Umbilical cord (tissue), 2 donors: Measurements from ENCODE around the gene CYCS. TPM values are rescaled to one million over a fixed set of nuclear protein-coding genes. Genes with fewer than 3 reads are reported as not detected.
A peak's percentile ranks its signal among the peaks of the same experiment; 100 is the strongest.
"Not testable (repeated sequence)": the region's sequence is repeated elsewhere in the genome, so short reads cannot be mapped to it uniquely, and the experiment has no call there.

Experiments used
- DNase-seq: peaks from one replicate; pipeline ENCODE4 v3.0.0-alpha.2; 2015; ENCODE audit warnings: low spot score
- total RNA-seq: library from RNA; depleted of rRNA; stranded (reverse); fragments of >200 nt; gene quantifications from one replicate; pipeline ENCODE4 v1.2.3, GENCODE V29; 2014; ENCODE audit warnings: low replicate concordance; ENCODE audit not compliant: insufficient read depth

Gene CYCS
- total RNA-seq, 1 donor from 2014 or later: 23.1 TPM

DNA sequence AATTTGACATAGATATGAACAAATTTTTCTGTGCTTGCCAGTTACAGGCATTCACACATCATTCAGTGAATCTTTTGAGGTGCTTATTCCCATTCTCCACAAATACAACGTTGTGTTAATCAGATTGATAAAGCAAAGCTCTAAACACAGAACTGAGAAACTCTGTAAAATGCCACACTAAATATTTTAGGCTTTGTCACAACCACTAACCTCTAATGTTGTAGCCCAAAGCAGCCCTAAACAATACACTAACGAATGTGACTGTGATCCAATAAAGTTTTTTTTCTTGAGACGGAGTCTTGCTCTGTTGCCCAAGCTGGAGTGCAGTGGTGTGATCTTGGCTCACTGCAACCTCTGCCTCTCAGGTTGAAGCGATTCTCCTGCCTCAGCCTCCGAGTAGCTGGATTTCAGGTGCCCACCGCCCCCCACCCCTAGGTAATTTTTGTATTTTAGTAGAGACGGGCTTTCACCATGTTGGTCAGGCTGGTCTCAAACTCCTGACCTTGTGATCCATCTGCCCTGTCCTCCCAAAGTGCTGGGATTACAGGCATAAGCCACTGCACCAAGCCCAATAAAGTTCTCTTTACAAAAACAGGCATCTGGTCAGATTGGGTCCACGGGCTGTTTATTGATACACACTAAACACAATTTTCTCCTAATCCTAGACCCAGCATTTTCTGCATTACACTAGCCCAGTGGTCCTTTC, 6.9 kb downstream of the CYCS start:
- DNase-seq: no peak

DNA sequence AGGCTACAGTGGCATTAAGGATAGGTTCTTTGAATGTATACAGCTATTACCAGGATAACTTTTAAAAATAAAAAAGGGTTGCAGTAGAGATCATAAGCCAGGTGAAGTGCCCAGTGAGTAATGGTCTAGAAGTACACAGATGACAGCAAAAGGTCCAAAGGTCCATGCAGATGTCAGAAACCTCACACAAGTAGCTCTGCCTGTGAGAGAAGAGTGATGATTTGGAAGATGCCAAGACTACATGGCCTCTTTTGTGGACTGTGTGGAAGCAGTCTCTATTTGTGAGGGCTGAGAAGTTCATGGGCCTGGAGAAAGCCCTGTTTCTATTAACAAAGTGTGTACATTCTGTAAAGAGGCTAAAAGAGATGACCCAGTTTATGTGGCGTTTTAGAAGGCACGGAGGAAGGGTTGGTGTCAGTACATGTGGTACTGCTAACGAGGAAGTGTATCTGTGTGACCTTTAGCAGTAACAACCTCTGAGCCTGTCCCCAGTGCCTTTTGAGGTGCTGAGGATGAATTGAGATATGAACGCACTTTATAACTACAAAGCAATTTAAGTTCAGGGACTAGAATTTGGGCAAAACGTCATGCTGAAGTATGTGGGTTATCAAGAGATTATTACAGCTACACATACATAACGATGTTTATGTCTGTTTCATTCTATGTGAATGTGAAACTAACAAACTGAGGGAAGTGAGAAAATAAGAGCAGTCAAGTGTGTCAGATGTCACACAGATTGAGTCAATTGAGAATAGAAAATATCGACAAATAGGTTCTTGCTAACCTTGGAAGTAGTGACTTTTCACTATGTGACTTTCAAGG, 7.6 kb downstream of the CYCS start:
- DNase-seq: no peak

DNA sequence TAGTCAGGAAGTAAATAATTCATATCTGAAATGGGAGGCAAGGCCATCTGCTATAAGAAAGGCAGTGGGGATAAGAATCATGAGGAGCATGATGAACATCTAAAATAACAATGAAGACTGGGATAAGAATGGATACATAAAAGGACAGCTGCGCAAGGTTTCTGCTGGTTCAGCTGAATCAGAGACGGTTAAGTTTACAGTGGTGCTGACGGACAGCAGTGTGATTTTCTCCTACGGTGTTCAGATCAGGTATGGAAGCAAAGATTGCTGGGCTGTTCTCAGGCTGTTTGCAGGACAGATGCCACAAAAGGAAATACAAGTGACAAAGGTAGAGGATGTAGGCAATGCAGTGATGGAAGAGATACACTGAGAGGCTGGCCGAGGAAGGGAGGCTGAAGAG, 8.4 kb downstream of the CYCS start:
- DNase-seq: no peak

- not testable (repeated sequence) for DNase-seq
Observed at GRCh38 chr7:25110514-25110913, 14.5 kb downstream of the CYCS start.

DNA sequence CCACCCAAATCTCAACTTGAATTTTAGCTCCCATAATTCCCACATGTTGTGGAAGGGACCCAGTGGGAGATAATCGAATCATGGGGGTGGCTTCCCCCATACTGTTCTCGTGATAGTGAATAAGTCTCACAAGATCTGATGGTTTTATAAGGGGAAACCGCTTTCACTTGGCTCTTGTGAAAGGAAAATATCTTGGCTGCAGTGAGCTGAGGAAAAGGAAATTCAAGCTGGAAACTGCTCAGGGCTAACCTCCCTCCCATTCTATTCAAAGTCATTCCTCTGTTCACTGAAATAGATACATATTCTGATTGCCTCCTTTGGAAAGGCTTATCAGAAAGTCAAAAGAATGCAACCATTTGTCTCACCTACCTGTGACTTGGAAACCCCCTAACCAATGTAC, 15.8 kb downstream of the CYCS start:
- no peak for DNase-seq

- no peak for DNase-seq
Observed at GRCh38 chr7:25105911-25106310, 19.1 kb downstream of the CYCS start.

- no peak for DNase-seq
Observed at GRCh38 chr7:25103773-25104172, 21.3 kb downstream of the CYCS start.

GRCh38 chr7:25101817-25102216, 23.2 kb downstream of the CYCS start:
- no peak for DNase-seq

DNA sequence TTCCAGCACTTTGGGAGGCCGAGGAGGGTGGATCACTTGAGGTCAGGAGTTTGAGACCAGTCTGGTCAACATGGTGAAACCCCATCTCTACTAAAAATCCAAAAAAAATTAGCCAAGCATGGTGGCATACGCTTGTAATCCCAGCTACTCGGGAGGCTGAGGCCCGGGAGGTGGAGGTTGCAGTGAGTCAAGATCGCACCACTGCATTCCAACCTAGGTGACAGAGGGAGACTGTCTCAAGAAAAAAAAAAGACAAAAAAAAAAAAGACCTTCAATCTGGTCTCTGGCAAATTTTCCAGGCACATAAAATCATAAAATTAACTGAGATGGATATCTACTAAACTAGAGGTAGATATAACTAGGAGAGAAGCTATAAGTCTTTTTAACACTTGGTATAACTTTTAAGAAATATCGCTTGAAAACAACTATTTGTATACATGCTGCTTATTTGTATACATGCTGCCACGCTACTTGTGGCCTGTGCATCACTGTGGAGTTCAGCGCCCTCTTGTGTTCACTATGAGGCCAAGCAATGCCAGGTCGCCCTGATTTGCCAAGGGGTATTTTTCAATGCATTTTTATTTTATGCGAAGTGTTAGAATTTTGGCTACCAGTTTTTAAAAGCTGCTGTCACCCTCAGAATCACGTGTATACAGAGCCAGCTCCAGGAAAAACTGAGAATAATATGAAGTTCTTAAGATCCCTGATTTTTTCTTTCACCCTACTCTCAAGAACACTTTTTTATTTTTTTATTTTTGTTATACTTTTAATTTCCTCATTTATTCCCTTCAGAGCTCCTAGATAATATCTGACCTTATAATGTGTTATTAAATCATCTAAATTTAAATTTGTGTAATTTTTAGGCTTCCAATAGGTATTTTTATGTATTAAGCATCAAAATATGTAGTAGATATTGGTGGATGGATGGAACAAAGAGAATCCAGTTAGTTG, 26.7 kb downstream of the CYCS start:
- peak; percentile 55 for DNase-seq

- DNase-seq: no peak
Observed at GRCh38 chr7:25095516-25096345, 29.3 kb downstream of the CYCS start.

DNA sequence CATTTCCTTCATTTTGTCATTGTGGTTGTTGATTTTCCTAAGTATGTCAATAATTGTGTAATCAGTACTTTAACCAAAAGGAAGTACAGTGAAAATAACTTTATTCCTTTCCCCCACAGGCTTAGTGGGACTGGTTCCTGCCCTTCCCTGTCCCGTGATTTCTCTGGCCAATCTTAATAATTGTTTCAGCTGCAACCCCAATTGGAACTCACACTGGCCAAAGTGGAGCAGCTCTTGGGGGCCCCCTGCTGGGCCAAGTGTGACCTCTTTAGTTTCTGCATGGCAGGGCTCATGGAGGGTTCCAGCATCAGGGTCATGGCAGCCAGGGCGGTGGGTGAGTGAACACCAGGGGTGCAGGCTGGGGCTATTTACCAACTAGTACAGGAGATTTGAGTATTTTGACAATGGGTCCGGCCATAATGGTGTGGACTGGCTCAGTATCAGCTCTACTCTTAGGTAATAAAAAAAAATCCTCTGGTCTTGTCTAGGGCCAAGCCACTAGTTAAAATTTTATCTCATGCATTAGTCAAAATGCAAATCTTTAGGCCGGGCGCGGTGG, 31.7 kb downstream of the CYCS start:
- peak; percentile 68 for DNase-seq

DNA sequence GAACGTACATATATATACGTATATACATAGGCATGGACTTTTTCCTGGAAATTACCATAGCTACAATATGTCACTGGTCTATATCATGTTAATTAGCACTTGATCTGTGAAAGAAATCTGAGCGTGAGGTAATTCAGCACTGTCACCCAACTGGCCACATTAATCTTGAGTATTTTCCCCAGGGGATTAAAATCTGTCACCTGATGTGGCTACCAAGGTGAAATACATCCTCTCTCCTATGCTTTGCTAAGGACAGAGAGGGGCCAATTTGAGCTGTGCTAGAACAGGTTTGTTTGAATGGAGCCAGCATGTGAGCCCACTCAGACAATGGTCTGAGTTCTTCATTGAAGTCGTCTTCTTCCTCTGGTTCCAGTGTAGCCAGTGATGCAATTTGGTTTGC, 33.3 kb downstream of the CYCS start:
- no peak for DNase-seq

DNA sequence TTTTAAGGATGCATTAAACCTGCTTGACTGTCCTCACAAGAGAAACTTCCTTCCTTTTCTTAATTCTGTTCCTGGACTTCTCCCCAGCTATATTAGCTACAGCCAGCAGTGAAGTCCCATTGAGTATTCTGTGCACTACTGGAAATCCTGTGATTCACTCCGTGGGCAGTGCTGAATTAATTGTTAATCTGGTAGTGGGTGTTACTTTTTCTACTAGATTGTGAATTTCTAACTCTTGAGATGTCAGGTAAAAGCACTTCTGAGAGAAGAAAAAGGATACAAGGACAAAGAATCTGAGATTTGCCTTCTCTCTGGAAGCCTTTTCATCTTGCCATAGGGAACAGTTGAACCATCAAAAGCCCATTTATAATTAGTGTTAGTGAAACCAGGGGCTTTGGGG, 33.9 kb downstream of the CYCS start:
- DNase-seq: no peak

GRCh38 chr7:25090374-25090773, 34.7 kb downstream of the CYCS start:
- no peak for DNase-seq

DNA sequence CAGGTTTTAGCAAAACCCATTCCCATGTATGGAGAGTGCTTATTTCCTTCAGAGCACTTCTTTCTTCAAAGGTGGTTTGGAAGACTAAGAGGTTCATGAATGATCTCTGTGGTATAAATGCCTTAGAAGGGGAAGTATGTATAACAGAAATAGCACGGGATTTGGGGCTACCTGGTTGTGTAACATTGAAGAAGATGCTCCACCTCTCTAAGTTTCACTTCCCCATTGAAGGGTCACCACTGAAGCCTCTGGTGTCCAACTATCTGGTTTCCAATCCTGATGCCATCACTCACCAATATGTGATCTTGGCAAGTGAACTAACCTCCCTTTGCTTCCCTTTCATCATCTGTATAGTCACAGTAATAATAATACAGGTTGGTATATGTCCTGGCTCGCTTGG, 37.2 kb downstream of the CYCS start:
- DNase-seq: no peak

- DNase-seq: no peak
Observed at GRCh38 chr7:25084821-25085220, 40.2 kb downstream of the CYCS start.

GRCh38 chr7:25083201-25083600, 41.9 kb downstream of the CYCS start:
- DNase-seq: no peak

- not testable (repeated sequence) for DNase-seq
Observed at GRCh38 chr7:25082041-25082440, 43.0 kb downstream of the CYCS start.

- no peak for DNase-seq
Observed at GRCh38 chr7:25077096-25077495, 48.0 kb downstream of the CYCS start.

- DNase-seq: no peak
Observed at GRCh38 chr7:25075459-25075858, 49.6 kb downstream of the CYCS start.

DNA sequence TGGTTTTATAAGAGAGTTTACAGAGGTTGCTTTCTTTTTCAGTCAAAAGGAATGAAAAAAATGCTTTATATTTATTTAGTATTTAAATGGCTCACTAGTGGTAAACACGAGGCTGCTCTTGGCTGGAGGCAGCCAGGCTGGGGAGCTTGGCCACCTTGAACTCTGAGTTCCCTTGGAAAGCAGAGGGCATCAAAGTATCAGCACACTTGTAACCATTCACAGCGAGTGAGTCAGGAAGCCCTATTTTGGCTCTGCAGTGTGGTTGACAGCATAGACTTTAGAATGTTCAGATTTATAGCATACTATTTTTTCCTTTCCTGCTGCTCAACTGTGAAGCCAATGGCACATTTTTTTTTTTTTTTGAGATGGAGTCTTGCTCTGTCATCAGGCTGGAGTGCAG, 51.6 kb downstream of the CYCS start:
- no peak for DNase-seq
